Colonic mucosa (tissue), 4 donors: ENCODE measurements around the gene GTF2E1. TPM values are rescaled to one million over a fixed set of nuclear protein-coding genes. Genes with fewer than 3 reads are reported as not detected.

ENCODE experiments used
- DNase-seq: peaks from one replicate; pipeline ENCODE4 v3.0.0-alpha.2; 2020
- H3K27ac ChIP-seq: fragments of 200-600 bp; one replicate; pipeline ENCODE4 v1.8.0; 2021
- H3K27me3 ChIP-seq: fragments of 200-600 bp; one replicate; pipeline ENCODE4 v1.8.0; 2021
- H3K36me3 ChIP-seq: fragments of 200-600 bp; one replicate; pipeline ENCODE4 v1.8.0; 2021
- H3K4me1 ChIP-seq: fragments of 200-600 bp; one replicate; pipeline ENCODE4 v1.8.0; 2021; ENCODE audit warnings: mild to moderate bottlenecking
- H3K4me3 ChIP-seq: fragments of 200-600 bp; one replicate; pipeline ENCODE4 v1.8.0; 2021
- H3K9ac ChIP-seq, 2 donors: one replicate each; pipeline ENCODE4 v1.7.0; 2013; ENCODE audit warnings: control low read depth in 2 of 2, low read depth in 2 of 2, low read length in 2 of 2
- H3K9me3 ChIP-seq: fragments of 200-600 bp; one replicate; pipeline ENCODE4 v1.8.0; 2021
- intact Hi-C: fragments of 100-400 bp; cut with DNase I; formaldehyde crosslinking; loops from one replicate; pipeline ENCODE4 v1.14.1; 2022
- total RNA-seq, 2 donors: library from RNA; stranded (reverse); fragmentation: NEBNext Ultra II Directional in 1 of 2; extraction: Animal tissue kit (Norgen Biotek cat#: 25700) in 1 of 2; gene quantifications; one replicate each; pipeline ENCODE4 v1.2.1, GENCODE V29; 2021
- TF ChIP-seq, protein P1 (sequence below): fragments of 200-600 bp; IDR thresholded peaks from one replicate; pipeline ENCODE4 v1.8.0; 2022; ENCODE audit warnings: antibody characterized with exemption, mild to moderate bottlenecking
- donor health status: healthy.
- donor health status: DM: no; HTN: no; CAD: no.
- donor health status: DM: no; HTN: no; CAD: no.

GTF2E1 gene
- total RNA-seq, 2 donors from 2014 or later: 15.2 to 17.9 TPM

DNA sequence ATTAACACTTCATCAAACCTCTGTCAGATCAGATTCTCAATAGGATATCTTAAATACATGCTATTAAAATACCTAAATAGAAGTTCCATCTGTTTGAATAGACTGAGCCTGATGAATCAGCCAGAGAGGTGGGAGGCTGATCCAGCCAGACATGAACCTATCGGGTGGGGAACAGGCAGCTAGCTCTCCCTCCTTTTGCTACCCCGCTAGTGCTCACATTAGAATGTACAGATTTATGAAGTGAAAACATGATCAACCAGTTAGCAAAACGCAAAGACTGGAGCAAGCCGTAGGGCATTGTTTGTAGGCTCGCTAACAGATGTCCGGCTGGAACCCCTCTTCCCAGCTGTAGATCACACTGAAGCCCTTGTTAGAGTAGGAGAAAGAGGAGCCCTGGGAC is 54.4 kb downstream of the GTF2E1 start:
- Histone ChIP-seq H3K4me1 (peaks cover 3% of the 10 kb centered on the region), H3K9ac (no peak overlapping the region), H3K9me3 (no peaks in the 10 kb centered on the region), H3K27me3 (no peaks in the 10 kb centered on the region), H3K36me3 (no peaks in the 10 kb centered on the region), H3K27ac (no peak overlapping the region), H3K4me3 (no peak overlapping the region)
- intact Hi-C loops: loop anchor here (10.0 kb wide), 2 partner anchors 52 to 552 kb away; partner anchors contain the start of genes GTF2E1 and RABL3
- no peak for DNase-seq
- TF ChIP-seq, protein P1, sequence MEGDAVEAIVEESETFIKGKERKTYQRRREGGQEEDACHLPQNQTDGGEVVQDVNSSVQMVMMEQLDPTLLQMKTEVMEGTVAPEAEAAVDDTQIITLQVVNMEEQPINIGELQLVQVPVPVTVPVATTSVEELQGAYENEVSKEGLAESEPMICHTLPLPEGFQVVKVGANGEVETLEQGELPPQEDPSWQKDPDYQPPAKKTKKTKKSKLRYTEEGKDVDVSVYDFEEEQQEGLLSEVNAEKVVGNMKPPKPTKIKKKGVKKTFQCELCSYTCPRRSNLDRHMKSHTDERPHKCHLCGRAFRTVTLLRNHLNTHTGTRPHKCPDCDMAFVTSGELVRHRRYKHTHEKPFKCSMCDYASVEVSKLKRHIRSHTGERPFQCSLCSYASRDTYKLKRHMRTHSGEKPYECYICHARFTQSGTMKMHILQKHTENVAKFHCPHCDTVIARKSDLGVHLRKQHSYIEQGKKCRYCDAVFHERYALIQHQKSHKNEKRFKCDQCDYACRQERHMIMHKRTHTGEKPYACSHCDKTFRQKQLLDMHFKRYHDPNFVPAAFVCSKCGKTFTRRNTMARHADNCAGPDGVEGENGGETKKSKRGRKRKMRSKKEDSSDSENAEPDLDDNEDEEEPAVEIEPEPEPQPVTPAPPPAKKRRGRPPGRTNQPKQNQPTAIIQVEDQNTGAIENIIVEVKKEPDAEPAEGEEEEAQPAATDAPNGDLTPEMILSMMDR: no peak

DNA sequence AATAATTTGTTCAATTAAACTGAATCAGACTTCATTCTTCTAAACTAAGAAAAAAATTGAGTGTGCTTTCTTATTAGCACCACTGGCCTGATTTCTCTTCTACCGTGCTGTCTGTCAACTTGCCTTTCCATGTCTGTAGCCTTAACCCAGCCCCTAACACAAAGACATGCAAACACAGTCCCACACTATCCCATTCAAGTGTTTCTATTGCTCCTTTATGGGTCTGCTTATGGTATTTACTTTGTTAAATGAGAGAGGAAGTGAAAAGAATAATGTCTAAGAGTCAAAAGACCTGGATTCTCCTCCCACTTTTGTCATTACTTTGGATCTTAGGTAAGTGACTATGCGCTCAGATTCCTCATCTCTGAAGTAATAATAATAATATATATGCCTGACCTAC is 55.3 kb downstream of the GTF2E1 start:
- peak; percentile 23 for DNase-seq
- Histone ChIP-seq H3K4me1 (peaks cover 3% of the 10 kb centered on the region), H3K9ac (no peak overlapping the region), H3K27ac (peak overlapping the region; percentile 39), H3K4me3 (no peak overlapping the region), H3K27me3 (no peaks in the 10 kb centered on the region), H3K9me3 (no peaks in the 10 kb centered on the region), H3K36me3 (no peaks in the 10 kb centered on the region)
- intact Hi-C loops: loop anchor here (10.0 kb wide), 2 partner anchors 53 to 553 kb away; partner anchors contain the start of genes GTF2E1 and RABL3
- TF ChIP-seq, protein P1: no peak

DNA sequence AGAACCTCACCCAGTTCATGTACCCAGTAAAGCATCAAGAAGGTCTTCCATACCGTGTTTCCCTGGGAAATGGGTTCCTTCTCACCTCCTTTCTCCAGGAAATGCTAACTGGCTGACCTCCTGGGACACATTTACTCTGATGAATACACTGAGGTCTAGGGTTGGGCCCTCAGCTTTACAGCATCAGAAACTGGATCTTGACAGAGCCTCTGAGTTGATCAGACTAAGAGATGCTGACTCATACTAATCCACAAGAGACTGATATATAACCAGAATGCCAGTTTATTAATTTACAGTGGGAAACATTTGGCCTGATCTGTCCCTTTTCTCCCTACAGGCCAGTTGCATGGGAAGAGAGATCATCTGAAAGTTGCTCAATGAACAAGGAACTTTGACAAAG is 55.8 kb downstream of the GTF2E1 start:
- Histone ChIP-seq H3K27me3 (no peaks in the 10 kb centered on the region), H3K4me3 (no peak overlapping the region), H3K9me3 (no peaks in the 10 kb centered on the region), H3K9ac (no peak overlapping the region), H3K4me1 (peaks cover 3% of the 10 kb centered on the region), H3K36me3 (no peaks in the 10 kb centered on the region), H3K27ac (peak overlapping the region; percentile 39)
- intact Hi-C loops: loop anchor here (10.0 kb wide), 2 partner anchors 54 to 554 kb away; partner anchors contain the start of genes GTF2E1 and RABL3
- TF ChIP-seq, protein P1: no peak
- DNase-seq: peak; percentile 25

DNA sequence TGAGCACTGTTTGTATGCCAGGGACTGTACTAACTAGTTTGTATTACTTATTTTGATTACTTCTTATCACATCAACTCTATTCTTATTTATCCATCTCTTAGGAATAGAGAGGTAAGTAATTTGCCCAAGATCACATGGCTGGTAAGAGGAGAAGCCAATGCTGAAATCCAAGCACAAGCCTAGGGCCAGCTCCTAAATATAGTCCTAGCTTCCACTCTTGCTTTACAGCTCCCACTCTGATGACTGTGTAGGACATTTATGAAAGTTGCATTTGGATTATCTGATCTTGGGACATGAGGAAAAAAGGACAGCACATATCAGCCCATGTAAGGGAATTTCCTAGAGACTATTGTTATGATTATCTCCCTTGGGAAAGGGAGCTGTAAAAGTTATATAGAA is 58.1 kb downstream of the GTF2E1 start:
- H3K9me3 ChIP-seq: no peaks in the 10 kb centered on the region
- intact Hi-C loops: no loop called here
- no peaks in the 10 kb centered on the region for H3K27me3 ChIP-seq
- no peak overlapping the region for H3K27ac ChIP-seq
- no peak overlapping the region for H3K4me3 ChIP-seq
- DNase-seq: no peak
- peaks cover 3% of the 10 kb centered on the region for H3K4me1 ChIP-seq
- TF ChIP-seq, protein P1: no peak
- H3K36me3 ChIP-seq: no peaks in the 10 kb centered on the region
- H3K9ac ChIP-seq: no peak overlapping the region

DNA sequence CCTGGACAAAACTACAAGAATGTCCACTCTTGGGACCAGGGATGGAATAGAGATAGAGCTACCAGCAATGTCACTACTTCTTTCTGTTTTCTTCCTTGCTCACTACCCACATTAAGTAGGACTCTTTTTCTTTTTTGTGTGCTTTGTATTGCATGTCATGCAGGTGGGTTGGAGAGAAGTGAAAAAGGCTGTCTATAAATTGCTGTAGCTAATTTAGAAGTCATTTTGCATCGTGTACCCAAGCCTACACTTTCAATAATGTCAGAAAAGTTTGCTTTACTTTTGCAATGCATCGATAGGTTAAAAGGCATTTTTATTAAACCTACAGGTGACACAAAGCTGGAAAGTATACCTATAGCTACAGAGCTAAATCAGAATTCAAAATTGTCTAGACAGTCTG is 58.9 kb downstream of the GTF2E1 start:
- H3K36me3 ChIP-seq: no peaks in the 10 kb centered on the region
- H3K27ac ChIP-seq: no peak overlapping the region
- H3K4me1 ChIP-seq: peaks cover 3% of the 10 kb centered on the region
- intact Hi-C loops: no loop called here
- TF ChIP-seq, protein P1: no peak
- H3K9ac ChIP-seq: no peak overlapping the region
- H3K9me3 ChIP-seq: no peaks in the 10 kb centered on the region
- DNase-seq: no peak
- H3K27me3 ChIP-seq: no peaks in the 10 kb centered on the region
- H3K4me3 ChIP-seq: no peak overlapping the region
